ENCODE results near the gene TRMU. TPM values are rescaled to one million over a fixed set of nuclear protein-coding genes. Genes with fewer than 3 reads are reported as not detected.
A peak's percentile ranks its signal among the peaks of the same experiment; 100 is the strongest.
"Not testable (repeated sequence)": the region's sequence is repeated elsewhere in the genome, so short reads cannot be mapped to it uniquely, and the experiment has no call there.

The TRMU gene
- polyA plus RNA-seq, 1 donor: 59.6 TPM

DNA sequence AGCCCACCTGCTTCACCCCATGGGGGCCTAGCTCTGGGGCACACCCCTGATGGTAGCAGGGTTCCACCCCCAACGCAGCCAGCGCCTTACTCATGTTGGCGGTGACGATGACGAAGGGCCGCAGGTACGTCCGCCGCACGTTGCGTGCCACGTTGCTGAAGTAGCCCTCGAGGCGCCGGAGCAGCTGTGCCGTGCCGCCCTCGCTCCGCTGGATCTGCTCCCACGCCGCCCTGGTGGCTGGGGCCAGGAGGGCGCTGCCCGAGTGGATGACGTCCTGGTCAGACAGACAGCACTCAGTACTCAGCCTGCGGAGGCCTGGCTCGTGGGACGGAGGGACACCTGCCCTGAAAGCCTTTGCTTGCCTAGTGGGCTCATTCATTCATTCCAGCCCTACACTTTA, 50.8 kb downstream of the TRMU start:
- DNase-seq: no peak

DNA sequence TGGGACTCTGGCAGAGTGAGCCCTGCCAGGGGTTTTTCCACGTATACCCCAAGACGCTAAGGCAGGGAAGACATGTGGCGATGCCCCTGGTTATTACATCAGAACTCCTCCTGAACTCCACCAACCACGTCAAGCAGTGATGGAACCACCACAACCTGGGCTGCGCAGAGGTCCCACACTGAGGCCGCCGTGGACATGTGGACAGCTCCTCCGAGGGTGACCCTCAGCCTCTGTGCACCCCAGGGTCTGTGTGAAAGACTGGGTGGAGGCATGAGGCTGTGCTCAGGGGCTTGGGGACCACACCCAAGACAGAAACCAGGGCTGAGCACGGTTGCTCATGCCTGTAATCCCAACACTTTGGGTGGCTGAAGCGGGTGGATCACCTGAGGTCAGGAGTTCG, 52.2 kb downstream of the TRMU start:
- DNase-seq: no peak

DNA sequence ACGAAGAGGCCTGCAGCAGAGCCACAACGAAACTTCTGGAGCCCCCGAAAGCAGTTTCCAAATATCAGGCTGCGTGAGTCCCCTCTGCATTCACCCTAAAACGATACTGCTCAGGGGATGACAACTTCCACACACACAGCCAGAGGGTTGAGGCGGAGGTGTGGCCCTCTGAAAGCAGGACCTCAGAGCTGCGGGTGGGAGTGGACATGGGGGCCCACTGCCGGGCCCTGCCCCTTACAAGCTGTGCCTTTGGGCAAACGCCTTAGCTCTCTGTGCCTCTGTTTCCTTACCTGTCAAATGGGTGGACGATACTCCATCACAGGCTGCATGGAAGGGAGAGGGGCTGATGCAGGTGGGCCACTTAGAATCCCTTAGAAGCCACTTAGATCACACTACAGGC, 53.1 kb downstream of the TRMU start:
- DNase-seq: no peak

DNA sequence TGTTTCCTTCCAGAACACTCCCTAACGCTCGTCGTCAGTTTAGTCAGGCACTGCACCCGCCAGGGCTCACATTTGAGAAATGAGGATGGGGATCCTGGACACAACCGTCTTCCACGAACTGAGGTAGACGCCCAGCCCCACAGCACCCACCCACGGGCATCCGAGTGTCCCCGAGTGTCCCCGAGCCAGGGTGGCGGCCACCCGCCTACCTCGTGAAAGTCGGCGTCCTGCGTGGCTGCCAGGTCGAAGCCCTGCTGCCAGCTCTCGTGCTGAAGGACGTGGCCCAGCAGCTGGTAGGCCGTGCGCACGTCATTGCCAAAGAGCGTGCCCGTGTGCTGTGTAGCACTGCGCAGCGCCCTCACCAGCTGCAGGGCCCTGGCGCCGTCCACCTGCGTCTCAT, 53.6 kb downstream of the TRMU start:
- no peak for DNase-seq

DNA sequence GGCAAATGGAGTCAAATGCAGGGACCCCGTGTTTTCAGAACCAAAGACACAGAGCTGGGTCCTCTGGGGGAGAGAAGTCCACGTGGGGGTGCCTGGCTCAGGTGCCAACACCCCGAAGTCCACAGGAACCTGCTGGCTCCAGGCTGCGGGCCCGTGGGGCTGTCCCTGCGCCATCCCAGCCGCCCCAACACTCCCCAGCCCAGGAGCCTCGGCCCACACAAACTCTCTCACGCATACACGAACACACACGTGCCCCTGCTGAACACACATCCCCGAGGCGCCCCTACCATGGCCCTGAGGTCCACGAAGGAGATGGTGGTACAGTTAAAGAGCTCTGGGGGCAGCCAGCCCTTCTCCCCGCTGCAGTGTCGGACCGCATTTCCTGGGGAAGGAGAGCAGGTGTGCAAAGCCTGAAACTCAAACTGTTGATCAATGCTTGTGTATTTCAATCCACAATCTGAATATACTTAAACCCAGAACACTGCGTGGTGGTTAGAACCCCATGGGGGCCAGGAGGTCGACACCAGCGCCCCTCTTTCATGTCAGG, 54.7 kb downstream of the TRMU start:
- DNase-seq: no peak

DNA sequence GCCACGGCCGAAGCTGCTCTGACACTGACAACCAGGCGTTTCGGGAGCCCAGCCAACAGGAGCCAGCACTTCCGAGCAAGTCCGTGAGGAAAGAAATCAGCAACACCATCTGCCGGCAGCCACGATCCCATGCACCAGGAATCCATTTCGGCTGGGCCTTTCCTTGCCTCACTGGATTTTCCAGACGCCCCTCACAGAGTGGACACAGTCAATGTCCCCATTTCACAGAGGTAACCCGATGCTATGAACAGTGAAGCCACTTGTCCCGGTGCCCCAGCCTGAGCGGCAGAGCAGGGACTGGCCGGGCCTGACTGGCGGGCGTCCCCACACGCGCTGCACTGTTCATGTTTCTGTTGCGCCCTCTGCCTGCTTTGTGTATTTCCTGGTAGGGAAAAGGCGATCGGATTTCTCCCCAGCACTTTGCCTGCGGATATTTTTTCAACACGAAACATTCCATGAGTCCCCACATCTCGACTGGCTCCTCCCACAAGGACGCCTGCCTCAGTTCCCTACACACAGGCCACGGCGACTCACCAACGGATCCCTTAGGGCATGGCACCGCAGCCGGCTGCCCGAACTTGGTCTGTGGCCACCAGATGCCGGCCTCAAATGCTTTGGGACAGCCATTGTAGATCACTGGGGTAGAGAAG, 55.3 kb downstream of the TRMU start:
- peak; percentile 60 for DNase-seq

DNA sequence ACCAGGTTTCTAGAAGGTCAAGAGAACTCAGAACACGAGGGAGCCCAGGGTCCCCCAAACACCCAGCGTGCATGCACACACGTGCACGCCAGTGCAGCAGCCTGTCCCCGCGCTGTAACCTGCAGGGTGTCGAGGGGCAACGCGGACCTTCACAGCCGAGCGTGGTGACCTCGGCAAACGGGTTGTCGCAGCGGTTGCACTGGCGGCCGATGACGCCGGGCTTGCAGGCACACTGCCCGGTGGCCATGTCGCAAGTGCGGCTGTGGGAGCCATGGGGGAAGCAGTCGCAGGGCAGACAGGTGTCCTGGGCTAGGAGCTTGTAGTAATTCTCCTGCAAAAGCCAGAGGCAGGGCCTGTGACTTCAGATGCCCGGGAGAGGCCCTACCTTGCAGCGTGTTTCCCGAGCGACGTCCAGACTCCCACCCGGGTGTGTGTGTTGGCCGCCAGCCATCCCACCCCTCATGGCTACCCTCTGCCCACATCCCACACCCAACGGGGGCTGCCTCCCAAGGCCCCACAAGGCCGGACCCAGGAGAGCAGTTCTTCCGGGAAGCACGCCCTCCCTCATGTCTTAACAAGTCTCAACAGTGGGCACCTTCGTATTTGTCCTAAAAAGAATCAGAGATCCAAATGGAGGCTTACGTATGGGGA, 56.1 kb downstream of the TRMU start:
- DNase-seq: no peak

DNA sequence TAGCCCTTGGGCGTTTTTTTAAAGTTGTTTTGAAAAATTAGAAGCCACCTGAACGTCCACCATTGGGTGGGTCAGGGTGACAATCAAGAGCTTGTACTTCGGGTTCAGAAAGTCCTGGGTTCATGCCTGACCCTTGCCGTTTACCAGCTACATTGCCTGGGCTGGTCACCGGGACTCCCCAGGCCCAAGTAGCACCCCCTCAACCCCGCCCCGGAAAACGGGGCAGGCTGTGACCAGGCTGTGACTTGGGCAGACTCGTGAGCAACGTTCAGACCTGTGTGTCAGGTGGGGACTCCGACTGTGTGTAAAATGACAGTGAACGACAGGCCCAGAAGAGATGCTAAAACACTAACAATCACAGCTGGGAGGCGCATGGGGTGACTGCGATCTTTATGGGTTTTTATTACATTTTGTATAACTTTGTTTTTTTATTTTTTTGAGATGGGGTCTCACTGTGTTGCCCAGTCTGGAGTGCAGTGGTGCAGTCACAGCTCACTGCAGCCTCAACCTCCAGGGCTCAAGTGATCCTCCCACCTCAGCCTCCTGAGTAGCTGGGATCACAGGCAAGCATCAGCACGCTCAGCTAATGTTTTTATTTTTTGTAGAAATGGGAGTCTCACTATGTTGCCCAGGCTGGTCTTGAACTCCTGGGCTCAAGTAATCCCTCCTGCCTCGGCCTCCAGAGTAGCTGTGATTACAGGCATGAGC, 56.8 kb downstream of the TRMU start:
- no peak for DNase-seq

DNA sequence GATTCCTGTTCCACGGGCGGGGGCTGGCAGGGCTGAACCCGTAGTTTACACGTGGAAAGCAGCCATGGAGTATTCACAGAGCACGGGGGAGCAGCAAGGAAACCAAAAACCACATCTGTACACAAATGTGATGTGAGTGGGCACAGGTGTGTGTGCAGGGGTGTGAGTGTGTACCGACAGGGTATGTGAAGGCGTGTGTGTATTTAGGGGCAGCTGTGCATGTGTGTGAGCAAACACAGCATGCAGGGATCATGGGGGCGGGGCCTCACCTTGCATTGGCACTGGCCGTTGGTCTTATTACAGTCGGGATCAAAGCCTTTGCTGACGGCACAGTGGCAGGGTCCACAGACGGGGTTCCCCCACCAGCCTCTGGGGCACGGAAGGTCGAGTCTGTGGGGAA, 58.4 kb downstream of the TRMU start:
- DNase-seq: no peak

DNA sequence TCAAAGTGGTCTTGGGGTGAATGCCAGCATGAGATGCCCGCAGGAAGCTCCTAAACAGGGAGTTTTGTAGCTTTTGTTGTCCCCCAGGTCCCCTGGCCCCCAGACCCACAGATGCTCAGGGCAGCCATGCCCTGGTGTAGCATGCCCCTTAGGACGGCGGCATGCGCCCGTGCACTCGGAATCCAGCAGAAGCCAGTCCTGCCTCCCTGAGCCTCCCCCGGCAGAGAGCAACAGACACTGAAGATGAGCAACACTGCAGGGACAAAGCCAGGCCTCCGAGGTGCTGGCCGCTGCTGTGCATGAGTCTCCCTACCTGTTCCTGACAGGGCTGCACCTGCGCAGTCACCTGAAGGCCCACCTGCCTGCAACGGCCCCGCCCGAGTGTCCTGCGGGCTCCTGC, 59.1 kb downstream of the TRMU start:
- no peak for DNase-seq

DNA sequence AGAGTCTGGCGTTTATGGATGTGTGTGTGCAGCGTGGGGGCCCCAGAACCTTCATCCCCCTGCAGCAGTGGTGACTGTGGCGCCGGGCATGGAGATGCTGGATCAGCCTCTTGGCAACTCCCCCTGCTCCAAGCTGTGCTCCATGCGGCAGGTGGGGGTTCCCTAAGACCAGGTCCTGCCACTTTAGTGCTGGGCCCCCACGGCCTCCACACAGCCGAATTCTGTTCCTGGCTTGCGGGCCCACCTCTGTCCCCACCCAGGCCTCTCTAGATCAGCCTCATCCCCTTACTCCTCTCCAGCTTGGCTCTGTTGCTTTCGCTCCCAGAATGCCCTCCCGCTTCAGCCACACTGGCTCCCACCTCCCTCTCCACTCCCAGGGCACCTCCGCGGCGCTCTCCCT, 59.6 kb downstream of the TRMU start:
- DNase-seq: no peak

DNA sequence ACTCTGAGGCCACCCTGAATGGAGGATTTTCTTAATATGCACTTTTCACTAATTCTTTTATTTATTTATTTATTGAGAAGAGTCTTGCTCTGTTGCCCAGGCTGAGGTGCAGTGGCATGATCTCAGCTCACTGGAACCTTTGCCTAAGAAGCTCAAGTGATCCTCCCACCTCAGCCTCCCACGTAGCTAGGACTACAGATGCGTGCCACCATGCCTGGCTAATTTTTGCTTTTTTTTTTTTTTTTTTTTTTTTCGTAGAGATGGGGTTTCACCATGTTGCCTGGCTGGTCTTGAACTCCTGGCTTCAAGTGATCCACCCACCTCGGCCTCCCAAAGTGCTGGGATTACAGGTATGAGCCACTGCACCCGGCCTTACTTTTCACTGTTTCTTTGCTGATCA, 61.5 kb downstream of the TRMU start:
- DNase-seq: not testable (repeated sequence)

DNA sequence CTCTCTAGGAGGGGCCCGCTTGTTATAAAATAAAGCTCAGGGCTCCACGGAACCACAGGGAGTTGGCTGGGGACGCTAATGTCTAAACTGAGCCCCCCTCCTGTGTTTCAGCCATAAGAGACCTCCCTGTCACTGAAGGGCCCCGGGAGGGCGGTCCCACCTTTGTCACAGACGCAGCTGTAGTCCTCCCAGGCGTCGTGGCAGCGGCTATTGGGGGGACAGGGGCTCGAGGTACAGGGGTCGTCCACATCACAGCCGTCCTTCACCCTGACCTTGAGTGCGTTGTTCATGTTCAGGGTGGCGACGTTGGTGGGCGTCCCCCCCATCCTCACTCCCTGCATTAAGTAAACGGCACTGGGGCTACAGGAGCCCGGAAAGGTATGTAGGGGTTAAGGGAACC, 62.0 kb downstream of the TRMU start:
- DNase-seq: no peak

DNA sequence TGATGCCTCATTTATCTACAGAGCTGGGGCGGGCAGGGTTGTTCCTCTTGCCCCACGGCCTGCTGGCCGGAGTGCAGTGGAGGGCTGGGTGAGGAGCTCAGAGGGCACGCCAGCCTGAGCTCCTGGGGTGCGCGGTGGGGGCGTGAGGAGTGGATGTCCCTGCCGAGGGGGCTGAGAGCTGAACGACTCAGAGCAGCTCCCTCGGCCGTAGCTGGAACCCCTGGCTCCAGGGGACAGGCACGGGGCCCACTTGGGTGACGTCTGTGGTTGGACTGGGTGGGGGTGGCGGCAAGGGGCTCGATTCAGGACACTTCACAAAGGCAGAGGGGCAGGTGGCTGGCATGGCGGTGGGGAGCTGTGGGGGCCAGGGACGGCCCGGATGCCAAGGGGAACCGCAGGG, 62.4 kb downstream of the TRMU start:
- no peak for DNase-seq

DNA sequence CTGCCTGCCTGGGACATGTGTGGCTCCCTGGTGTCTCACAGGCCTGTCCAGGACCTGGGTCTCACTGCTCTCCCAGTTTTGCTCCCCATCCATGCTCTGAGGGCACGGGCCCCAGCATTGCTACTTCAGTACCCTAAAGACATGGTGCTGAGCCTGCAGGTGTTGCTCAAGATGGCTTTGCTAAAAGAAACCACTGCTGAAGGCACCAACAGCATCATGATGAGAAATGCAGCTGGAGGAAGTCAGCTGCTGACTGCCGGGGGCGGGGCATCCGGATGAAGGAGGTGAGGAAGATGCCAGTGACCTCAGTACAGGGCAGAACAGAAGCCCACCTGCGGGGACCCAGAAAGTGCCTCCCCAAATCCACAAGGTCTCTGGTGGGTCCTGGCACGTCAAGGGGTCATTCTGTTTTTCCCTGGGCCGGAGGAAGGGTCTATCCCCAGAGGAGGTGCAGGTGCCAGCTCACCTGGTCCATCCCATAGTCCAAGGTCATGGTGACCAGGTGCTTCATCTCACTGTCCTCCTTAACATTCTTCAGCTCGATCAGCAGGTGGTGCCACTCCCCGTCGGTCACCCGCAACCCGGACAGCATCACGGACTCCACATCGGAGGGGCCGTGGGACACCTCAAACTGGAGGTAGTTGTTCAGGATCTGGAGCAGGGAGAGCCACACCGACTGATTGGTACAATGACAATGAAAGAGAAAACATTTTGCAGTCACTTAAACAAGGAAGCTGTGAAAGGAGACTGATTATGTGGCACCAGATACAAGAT, 63.9 kb downstream of the TRMU start:
- DNase-seq: no peak

DNA sequence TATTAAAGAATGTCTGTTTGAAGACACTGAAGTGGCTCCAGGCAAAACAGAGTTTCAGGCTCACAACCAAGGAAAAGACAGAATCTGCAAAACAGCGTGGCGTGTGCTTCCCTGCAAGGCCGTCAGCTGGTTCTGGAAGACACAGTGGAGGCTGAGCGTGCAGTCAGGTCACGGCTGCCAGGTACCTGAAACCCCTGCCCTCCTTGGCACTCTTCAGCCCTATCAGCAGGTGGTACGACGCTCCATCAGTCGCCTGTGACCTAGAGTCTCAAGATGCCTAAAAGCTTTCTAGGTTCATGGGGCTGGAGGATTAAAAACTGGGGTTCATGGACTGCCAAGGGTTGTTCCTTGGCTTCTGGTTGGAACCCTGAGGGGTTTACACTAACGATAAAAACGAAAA, 65.9 kb downstream of the TRMU start:
- DNase-seq: no peak

DNA sequence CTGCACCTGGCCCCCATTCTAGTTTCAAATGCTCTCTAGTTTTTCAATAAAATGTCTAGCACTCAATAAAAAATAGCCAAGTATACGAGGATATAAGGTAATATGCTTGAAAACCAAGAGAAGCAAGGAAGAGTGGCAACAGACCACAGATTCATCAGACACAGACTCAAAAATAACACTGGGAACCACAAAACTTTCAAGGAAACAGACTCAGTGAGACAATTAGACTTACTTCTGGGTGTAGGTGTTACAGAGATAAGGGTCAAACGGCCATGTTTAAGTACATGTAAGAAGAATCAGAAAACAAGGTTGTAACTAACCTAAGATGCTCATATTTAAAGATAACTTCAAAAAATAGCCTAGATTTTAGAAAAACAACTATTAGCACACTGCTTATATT, 67.0 kb downstream of the TRMU start:
- DNase-seq: no peak

DNA sequence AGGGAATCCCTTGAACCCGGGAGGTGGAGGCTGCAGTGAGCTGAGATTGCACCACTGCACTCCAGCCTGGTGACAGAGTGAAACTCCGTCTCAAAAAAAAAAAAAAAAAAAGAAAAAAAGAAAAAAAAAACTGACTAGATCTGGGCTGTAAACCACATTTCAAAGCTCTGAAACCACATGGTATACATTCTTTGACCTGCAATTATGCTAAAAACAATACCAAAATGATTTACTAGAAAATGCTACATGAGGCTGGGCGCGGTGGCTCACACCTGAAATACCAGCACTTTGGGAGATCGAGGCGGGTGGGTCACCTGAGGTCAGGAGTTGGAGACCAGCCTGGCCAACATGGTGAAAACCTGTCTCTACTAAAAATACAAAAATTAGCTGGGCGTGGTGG, 68.4 kb downstream of the TRMU start:
- DNase-seq: not testable (repeated sequence)

DNA sequence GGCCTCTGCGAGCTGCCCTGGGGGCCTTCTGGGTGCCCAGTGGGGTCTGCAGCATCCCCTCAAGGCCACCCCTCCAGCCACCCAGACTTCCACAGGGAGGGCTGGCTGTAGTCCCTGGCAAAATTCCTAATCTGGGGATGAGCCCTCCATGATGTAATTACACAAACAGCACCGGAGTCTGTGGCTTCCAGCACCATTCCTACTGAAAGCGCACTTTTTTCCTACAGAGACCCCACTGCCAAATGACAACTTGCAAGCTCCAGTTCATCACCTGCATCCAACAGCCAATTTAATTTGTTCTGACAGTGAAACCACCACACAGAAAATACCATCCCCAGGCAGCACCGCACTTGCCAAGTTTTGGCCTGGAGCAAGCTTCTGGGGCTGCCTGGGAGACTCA, 70.4 kb downstream of the TRMU start:
- no peak for DNase-seq

DNA sequence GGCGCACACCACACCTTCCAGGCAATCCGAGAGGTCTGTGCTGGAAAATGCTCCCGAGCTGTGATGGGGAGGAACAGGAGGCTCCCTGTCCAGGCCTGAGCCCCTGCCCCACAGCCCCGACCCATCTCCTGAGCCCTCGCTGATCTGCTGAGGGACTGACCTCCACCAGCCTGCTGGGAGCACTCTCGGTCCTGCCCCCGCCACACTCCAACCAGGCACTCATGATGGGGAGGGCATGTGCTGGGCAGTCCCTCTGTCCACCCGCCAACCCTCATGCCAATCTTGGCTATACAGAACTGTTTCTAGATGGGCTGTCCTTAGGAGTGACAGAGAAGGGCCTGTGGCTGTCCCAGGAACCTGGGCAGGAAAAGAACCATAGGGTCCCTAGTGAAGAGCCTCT, 70.8 kb downstream of the TRMU start:
- DNase-seq: no peak

DNA sequence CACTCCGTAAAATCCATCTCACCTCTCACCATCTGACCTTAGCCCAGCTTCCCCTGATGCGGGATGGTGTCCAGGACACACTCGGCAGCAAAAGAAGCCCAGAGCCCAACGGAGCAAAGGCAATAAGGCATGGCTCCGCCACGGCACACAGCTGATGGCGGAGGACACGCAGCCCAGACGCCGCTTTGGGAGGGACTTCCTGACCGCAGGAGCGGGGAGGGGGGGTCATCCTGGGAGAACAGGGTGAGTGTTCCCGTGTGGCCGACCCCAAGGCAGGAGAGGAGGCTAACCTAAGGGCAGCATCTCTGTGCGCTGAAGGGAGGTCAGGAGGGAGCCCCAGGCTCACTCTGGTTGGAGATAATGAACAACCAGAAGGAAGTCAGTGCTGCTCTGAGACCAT, 71.3 kb downstream of the TRMU start:
- no peak for DNase-seq

Data from left kidney (tissue), 2 donors.